Fibroblast of villous mesenchyme (primary cell): ENCODE data around the gene GASK1A. TPM values are rescaled to one million over a fixed set of nuclear protein-coding genes. Genes with fewer than 3 reads are reported as not detected.
"Not testable (repeated sequence)": the region's sequence is repeated elsewhere in the genome, so short reads cannot be mapped to it uniquely, and the experiment has no call there.

Experiments used
- DNase-seq: peaks from one replicate; pipeline ENCODE4 v3.0.0-alpha.2; 2010; ENCODE audit warnings: low read depth
- H3K4me3 ChIP-seq: 2 replicates; pipeline ENCODE4 v1.5.1; 2011; ENCODE audit warnings: low read depth, mild to moderate bottlenecking, low read length
- CTCF ChIP-seq: IDR thresholded peaks from 2 replicates; pipeline ENCODE4 v1.5.1; 2012; ENCODE audit warnings: low read depth, mild to moderate bottlenecking, low read length; ENCODE audit not compliant: insufficient read depth
- total RNA-seq: library from RNA; depleted of rRNA; stranded (reverse); fragments of >200 nt; gene quantifications from 2 replicates; pipeline ENCODE4 v1.2.3, GENCODE V29; 2012

Gene GASK1A
- total RNA-seq, 1 donor, result 1.7 TPM

GRCh38 chr3:42964266-42964665, 14.8 kb upstream of the GASK1A start:
- H3K4me3 ChIP-seq, result no peak overlapping the region
- TF ChIP-seq CTCF, result no peak
- no peak for DNase-seq

- no peak overlapping the region for H3K4me3 ChIP-seq
- no peak for DNase-seq
- TF ChIP-seq CTCF, result no peak
Observed at GRCh38 chr3:42970557-42970956, 8.6 kb upstream of the GASK1A start.

GRCh38 chr3:42970976-42971772, 7.9 kb upstream of the GASK1A start:
- TF ChIP-seq CTCF, result no peak
- H3K4me3 ChIP-seq, result no peak overlapping the region
- DNase-seq, result no peak

GRCh38 chr3:42974906-42975305, 4.2 kb upstream of the GASK1A start:
- not testable (repeated sequence) for DNase-seq, H3K4me3 ChIP-seq

- TF ChIP-seq CTCF, result no peak
- no peak for DNase-seq
Observed at GRCh38 chr3:42975456-42975855, 3.7 kb upstream of the GASK1A start.

GRCh38 chr3:42975955-42976354, 3.2 kb upstream of the GASK1A start:
- no peak for TF ChIP-seq CTCF
- no peak overlapping the region for H3K4me3 ChIP-seq
- DNase-seq, result no peak

More at GRCh38 chr3:42975456-42975855, 3.7 kb upstream of the GASK1A start:
- H3K4me3 ChIP-seq, result no peak overlapping the region

GRCh38 chr3:42980209-42980608, 1.1 kb downstream of the GASK1A start:
- TF ChIP-seq CTCF, result no peak

More at GRCh38 chr3:42980209-42980608, 1.1 kb downstream of the GASK1A start:
- DNase-seq, result no peak
- H3K4me3 ChIP-seq, result no peak overlapping the region
